Erythroblast (primary cell): Measurements from ENCODE around the gene COPS4.
A peak's percentile ranks its signal among the peaks of the same experiment; 100 is the strongest.
"Not testable (repeated sequence)": the region's sequence is repeated elsewhere in the genome, so short reads cannot be mapped to it uniquely, and the experiment has no call there.

ENCODE experiments used
- DNase-seq, 2 experiments: peaks; one replicate each; lab custom pipeline; 2025; lab: John Stamatoyannopoulos, UW
- GATA1 ChIP-seq: IDR thresholded peaks from 2 replicates; pipeline ENCODE4 v1.6.1; 2011; ENCODE audit warnings: low read depth, mild to moderate bottlenecking, control low read depth, low read length, moderate library complexity
- POLR2A ChIP-seq: IDR thresholded peaks from 2 replicates; pipeline ENCODE4 v1.6.1; 2011; ENCODE audit warnings: mild to moderate bottlenecking, low read length

The COPS4 gene

GRCh38 chr4:83089410-83090157 is 54.6 kb downstream of the COPS4 start:
- DNase-seq, result no peak
- TF ChIP-seq POLR2A (no peak), GATA1 (no peak)

DNA sequence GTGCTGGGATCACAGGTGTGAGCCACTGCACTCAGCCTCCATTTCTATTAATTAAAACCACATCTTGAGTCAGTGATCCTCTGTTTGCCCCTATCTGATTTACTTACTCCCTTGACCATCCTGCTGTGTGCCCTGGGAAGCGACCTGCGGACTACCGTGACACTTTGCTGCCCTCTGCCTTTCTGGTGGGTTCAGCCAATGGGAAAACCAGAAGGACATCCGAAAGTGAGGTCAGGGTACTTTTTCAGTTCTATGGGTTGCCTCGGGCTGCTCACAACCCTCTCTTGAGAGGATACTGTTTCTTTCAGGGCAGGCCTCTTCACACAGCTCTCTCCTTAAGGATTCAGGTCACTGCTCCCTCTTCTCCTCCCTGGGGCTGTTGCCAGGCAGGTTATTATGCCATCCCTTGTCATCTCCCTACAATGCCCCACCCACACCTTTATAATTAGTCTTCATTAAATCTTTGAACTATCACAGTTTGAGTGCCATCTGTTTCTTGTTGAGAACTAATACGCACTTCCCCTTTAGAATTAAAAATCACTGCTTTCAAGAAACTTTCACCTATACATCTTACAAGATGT is 58.2 kb downstream of the COPS4 start:
- TF ChIP-seq GATA1 (no peak), POLR2A (no peak)
- no peak for DNase-seq

- no peak for DNase-seq
- no peak for TF ChIP-seq POLR2A
- TF ChIP-seq GATA1, result no peak
Measured at GRCh38 chr4:83096397-83096796, 61.4 kb downstream of the COPS4 start.

- no peak for DNase-seq
- no peak for TF ChIP-seq POLR2A
- no peak for TF ChIP-seq GATA1
Measured at GRCh38 chr4:83104991-83105390, 70.0 kb downstream of the COPS4 start.

GRCh38 chr4:83107631-83108030 is 72.6 kb downstream of the COPS4 start:
- TF ChIP-seq POLR2A (no peak), GATA1 (no peak)
- no peak for DNase-seq

GRCh38 chr4:83108101-83108861 is 73.3 kb downstream of the COPS4 start:
- DNase-seq, result no peak
- TF ChIP-seq GATA1 (no peak), POLR2A (no peak)

GRCh38 chr4:83109480-83110222 is 74.7 kb downstream of the COPS4 start:
- TF ChIP-seq GATA1 (no peak), POLR2A (no peak)
- DNase-seq, result peak in 1 of 2 experiments; percentile 45

DNA sequence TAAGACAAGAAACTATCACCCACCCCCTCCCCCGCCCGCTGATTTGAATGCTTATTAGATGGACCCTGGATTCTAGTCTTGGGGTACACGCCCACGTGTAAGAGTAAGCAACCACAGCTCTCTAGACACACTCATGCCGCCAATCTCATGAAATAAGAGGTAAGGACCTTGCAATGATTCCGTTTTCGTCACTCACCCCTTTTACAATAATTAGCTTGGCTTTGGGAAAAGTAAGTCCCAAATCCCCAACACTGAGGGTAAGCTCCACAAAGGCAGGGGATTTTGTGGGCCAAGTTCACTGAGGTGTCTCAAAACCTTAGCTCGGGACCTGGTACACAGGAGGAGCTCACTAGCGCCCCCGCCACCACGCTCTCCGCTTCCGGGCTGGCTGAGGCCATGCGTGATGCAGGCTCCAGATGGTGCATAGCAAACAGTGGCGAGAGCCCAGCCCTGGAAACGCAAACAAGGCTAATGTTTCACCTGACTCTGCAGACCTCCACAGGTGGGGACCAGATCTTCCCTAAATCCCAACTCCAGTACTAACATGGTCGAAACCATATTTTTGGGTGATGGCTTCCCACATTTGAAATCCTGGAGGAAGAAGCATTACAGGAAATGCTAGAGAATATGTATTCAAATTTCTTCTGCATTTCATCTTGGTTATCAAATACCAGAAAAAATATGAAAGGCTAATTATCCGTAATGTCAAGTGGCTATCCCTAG is 75.4 kb downstream of the COPS4 start:
- peak; percentile 83 for DNase-seq
- no peak for TF ChIP-seq GATA1
- TF ChIP-seq POLR2A, result no peak

DNA sequence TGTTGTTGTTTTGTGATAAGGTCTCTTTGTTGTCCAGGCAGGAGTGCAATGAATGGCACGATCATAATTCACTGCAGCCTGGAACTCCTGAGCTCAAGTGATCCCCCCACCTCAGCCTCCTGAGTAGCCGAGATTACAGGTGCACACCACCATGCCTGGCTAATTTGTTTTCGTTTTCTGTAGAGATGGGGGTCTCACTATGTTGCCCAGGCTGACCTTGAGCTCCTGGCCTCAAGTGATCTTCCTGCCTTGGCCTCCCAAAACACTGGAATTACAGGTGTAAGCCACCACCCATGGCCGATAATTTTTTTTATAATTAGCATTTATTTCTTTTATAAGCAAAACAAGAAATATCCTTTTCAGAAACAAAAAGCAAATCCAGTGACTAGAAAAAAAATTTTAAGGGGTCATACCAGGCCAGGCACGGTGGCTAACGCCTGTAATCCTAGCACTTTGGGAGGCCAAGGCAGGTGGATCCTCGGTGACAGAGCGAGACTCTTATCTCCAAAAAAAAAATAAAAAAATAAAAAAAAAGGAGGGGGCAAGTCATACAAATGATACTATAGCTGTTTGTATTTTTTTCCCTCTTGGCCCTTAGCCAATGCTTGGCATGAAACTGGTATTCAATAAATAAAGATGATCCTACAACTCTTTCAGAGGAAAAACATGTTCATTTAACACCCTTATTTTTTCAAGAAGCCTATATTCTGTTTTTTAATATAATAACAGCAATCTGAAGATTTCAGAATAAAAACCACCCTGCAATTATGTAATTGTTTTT is 76.2 kb downstream of the COPS4 start:
- DNase-seq, result peak in 1 of 2 experiments; percentile 6
- no peak for TF ChIP-seq GATA1

DNA sequence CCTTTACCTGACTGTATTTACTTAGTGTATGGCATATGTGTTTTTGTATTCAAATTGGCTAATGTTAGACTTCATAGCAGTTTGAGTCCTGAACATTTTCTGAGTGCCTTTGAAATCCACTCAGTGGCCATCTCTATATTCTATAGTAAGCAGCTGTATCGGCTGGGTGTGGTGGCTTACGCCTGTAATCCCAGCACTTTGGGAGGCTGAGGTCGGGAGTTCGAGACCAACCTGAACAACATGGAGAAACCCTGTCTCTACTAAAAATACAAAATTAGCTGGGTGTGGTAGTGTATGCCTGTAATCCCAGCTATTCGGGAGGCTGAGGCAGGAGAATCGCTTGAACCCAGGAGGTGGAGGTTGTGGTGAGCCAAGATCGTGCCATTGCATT is 76.8 kb downstream of the COPS4 start:
- DNase-seq, result not testable (repeated sequence)

DNA sequence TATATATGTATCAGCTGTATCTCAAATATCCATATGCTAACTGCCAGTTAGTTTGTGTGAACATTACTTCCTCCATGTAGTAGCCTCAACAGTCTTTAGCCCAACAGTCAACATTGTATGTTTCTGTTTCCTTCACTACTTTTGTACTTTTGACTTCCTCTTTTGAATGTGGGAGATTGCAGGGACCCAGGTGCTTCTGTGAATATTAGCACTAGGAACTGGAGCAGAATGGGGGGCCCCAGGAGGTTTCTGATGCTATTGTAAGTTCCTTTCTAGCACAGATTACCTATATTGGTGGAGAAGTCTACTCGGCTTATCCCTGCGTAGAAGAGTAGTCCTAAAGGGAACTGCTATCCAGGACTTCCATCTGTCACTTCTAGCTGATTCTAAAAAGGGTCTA is 77.2 kb downstream of the COPS4 start:
- no peak for DNase-seq
- TF ChIP-seq POLR2A (no peak), GATA1 (no peak)

GRCh38 chr4:83112678-83113428 is 77.9 kb downstream of the COPS4 start:
- TF ChIP-seq GATA1, result no peak
- no peak for TF ChIP-seq POLR2A
- DNase-seq, result no peak

DNA sequence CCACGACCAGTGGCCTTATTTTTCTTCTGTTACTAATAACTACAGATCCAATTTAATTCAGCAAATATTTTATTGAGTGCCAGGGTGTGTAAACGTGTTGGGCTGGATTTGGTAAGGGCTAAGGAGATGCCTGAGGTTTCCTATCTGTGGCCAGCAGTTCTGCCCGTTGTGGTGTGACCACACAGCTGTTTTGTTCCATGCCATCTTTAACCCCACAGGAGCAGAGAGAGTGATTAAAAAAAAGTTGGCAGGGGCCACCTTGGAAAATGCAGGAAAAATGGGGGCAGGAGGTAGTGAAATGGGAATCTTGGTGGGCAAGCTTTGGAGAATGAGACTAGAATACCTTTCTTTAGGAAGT is 78.4 kb downstream of the COPS4 start:
- TF ChIP-seq POLR2A, result no peak
- no peak for TF ChIP-seq GATA1
- no peak for DNase-seq
